ENCODE data around the gene WDFY1. TPM values are rescaled to one million over a fixed set of nuclear protein-coding genes. Genes with fewer than 3 reads are reported as not detected.

WDFY1 gene
- total and polyA plus RNA-seq, 2 experiments from 2014 or later: 54.5 to 127 TPM

- TF ChIP-seq EZH2 (IDR thresholded peaks at IDR 0.05; ENCODE audit: low read depth, unreplicated experiment): no peak
These were observed 110.7 kb downstream of the WDFY1 start (continued) for GRCh38 chr2:223834431-223834830.

GRCh38 chr2:223832241-223832903, 112.8 kb downstream of the WDFY1 start:
- H3K27ac ChIP-seq (ENCODE audit: low read depth): no peak overlapping the region
- ATAC-seq: no peak
- H3K9me3 Mint-ChIP-seq: no peaks in the 10 kb centered on the region
- peaks cover 28% of the 10 kb centered on the region for H3K4me1 ChIP-seq (ENCODE audit: insufficient read depth)
- H3K4me1 Mint-ChIP-seq: peaks cover 36% of the 10 kb centered on the region
- H3F3A ChIP-seq (replicated peaks; ENCODE audit: low read depth): peaks cover 5% of the 10 kb centered on the region; the same call in 1 of the 2 replicates
- H3K9me2 ChIP-seq (ENCODE audit: insufficient read depth): no peaks in the 10 kb centered on the region
- H3K36me3 ChIP-seq (ENCODE audit: insufficient read depth): no peaks in the 10 kb centered on the region
- H2AFZ ChIP-seq: no peak overlapping the region
- peak; percentile 18 for DNase-seq (ENCODE audit: low spot score)
- H3K27ac Mint-ChIP-seq: 0 out of 2 replicates have a peak overlapping the region, but pooled peaks have one; percentile 45
- TF ChIP-seq EZH2 (IDR thresholded peaks at IDR 0.05; ENCODE audit: low read depth, unreplicated experiment) (no peak), ZNF462 (CRISPR knock-in tag; IDR thresholded peaks at IDR 0.05) (no peak), CREB1 (CRISPR knock-in tag; IDR thresholded peaks at IDR 0.05; ENCODE audit: low read depth) (no peak), ZNF114 (CRISPR knock-in tag; IDR thresholded peaks at IDR 0.05) (no peak), STAT1 (IDR thresholded peaks at IDR 0.05; ENCODE audit: unreplicated experiment) (no peak), ZNF331 (CRISPR knock-in tag; IDR thresholded peaks at IDR 0.05; ENCODE audit: low read depth) (no peak), EZH2phosphoT487 (IDR thresholded peaks at IDR 0.05; ENCODE audit: unreplicated experiment) (no peak), JUNB (IDR thresholded peaks at IDR 0.05; ENCODE audit: unreplicated experiment) (no peak)
- peaks cover 10% of the 10 kb centered on the region for H3K27me3 Mint-ChIP-seq (ENCODE audit: insufficient read depth, low read depth, poor library complexity)
- no peak overlapping the region for H3K4me3 Mint-ChIP-seq
- peaks cover 61% of the 10 kb centered on the region for H3K79me2 ChIP-seq (replicated peaks; ENCODE audit: insufficient read depth)
- H3K36me3 Mint-ChIP-seq (ENCODE audit: low read depth): no peaks in the 10 kb centered on the region
- H3K4me2 ChIP-seq: no peak overlapping the region; the same call in 1 of the 2 replicates
- no peaks in the 10 kb centered on the region for H4K20me1 ChIP-seq (replicated peaks; ENCODE audit: insufficient read depth)
- no peak overlapping the region for H3K4me3 ChIP-seq
- no peaks in the 10 kb centered on the region for H3K27me3 ChIP-seq (ENCODE audit: insufficient read depth)

Measured in GM23338 (cell line).